K562 (cell line): ENCODE data around the gene CSTA. TPM values are rescaled to one million over a fixed set of nuclear protein-coding genes. Genes with fewer than 3 reads are reported as not detected.

Experiments used
- CBFA2T3 ChIP-seq: fragments of 450-650 bp; IDR thresholded peaks from 2 replicates; pipeline ENCODE4 v1.6.1; 2017
- CBFB ChIP-seq: sonication (generic); formaldehyde crosslinking; IDR thresholded peaks from 2 replicates; pipeline ENCODE4 v1.4.0; 2020; ENCODE audit warnings: mild to moderate bottlenecking, missing genetic modification reagents
- CCNT2 ChIP-seq: IDR thresholded peaks from 2 replicates; pipeline ENCODE4 v1.6.1; 2011; ENCODE audit warnings: borderline replicate concordance, low read depth, mild to moderate bottlenecking, moderate library complexity, mixed read lengths, low read length; ENCODE audit not compliant: insufficient read length; ENCODE audit errors: extremely low read depth
- KLF13 ChIP-seq: fragments of 450-650 bp; IDR thresholded peaks from 2 replicates; pipeline ENCODE4 v1.6.1; 2016; ENCODE audit warnings: missing genetic modification characterization, low read depth, mild to moderate bottlenecking, missing compliant biosample characterization, moderate library complexity, borderline replicate concordance
- POLR2G ChIP-seq: fragments of 200-400 bp; formaldehyde crosslinking; IDR thresholded peaks from 2 replicates; pipeline ENCODE4 v1.6.1; 2017; ENCODE audit warnings: low read depth, mild to moderate bottlenecking, antibody characterized with exemption, low read length, moderate library complexity
- SMAD1 ChIP-seq: fragments of 150-350 bp; IDR thresholded peaks from 2 replicates; pipeline ENCODE4 v1.6.1; 2014; ENCODE audit warnings: low read length, low read depth; ENCODE audit not compliant: partially characterized antibody
- TCF3 ChIP-seq: sonication (generic); formaldehyde crosslinking; IDR thresholded peaks from 2 replicates; pipeline ENCODE4 v1.4.0; 2020; ENCODE audit warnings: mild to moderate bottlenecking, missing genetic modification reagents
- TOE1 ChIP-seq, 2 experiments: fragments of 450-650 bp in 1 of 2; sonication (generic) in 1 of 2; formaldehyde crosslinking in 1 of 2; IDR thresholded peaks; 2 replicates each; pipeline versions ENCODE4 v1.7.1 to v1.8.0; 2016 to 2022; ENCODE audit warnings: borderline replicate concordance in 2 of 2, mild to moderate bottlenecking in 2 of 2, antibody characterized with exemption in 1 of 2, inconsistent platforms in 1 of 2, low read depth in 1 of 2, missing genetic modification reagents in 1 of 2, moderate library complexity in 1 of 2
- XRCC5 ChIP-seq: fragments of 200-400 bp; formaldehyde crosslinking; IDR thresholded peaks from 2 replicates; pipeline ENCODE4 v1.6.1; 2017; ENCODE audit warnings: low read depth, mild to moderate bottlenecking, low read length
- polyA plus RNA-seq, 8 experiments: library from polyadenylated mRNA; depleted of rRNA in 4 of 8; stranded (reverse) in 5 of 8; unstranded in 3 of 8; fragments of >200 nt; fragmentation: Nextera tagmentation in 2 of 8; fragmentation: Illumina TruSeq in 1 of 8; extraction: Ambion mirVana in 2 of 8; extraction: Trizol in 1 of 8; gene quantifications; 2 replicates each; pipeline versions ENCODE4 v1.2.1 to v1.2.3, GENCODE V29; 2011 to 2014; ENCODE audit warnings: inconsistent platforms in 1 of 8, missing spikeins in 1 of 8
- total RNA-seq, 7 experiments: library from RNA; depleted of rRNA in 6 of 7; stranded (reverse); fragments of >200 nt in 6 of 7; fragmentation: Illumina TruSeq in 2 of 7; extraction: Trizol in 2 of 7; gene quantifications; 2 replicates each; pipeline versions ENCODE4 v1.2.1 to v1.2.3, GENCODE V29; 2011 to 2021; ENCODE audit warnings: low replicate concordance in 1 of 7
- TF ChIP-seq, protein P1 (sequence below): fragments of 450-650 bp; IDR thresholded peaks from 2 replicates; pipeline ENCODE4 v1.6.1; 2014; ENCODE audit warnings: low read depth, mild to moderate bottlenecking, moderate library complexity, borderline replicate concordance
- TF ChIP-seq, protein P2 (sequence below): sonication (generic); formaldehyde crosslinking; IDR thresholded peaks from 2 replicates; pipeline ENCODE4 v1.4.0; 2020; ENCODE audit warnings: mild to moderate bottlenecking, missing genetic modification reagents
- TF ChIP-seq, protein P3 (sequence below): fragments of 200-800 bp; sonication (Bioruptor generic); IDR thresholded peaks from 2 replicates; pipeline ENCODE4 v1.6.1; 2017; ENCODE audit warnings: missing genetic modification characterization, missing compliant biosample characterization
- TF ChIP-seq, protein P4 (sequence below), 2 experiments: fragments of 450-650 bp in 1 of 2; IDR thresholded peaks; 2 replicates each; pipeline ENCODE4 v1.6.1; 2011 to 2017; ENCODE audit warnings: low read depth in 2 of 2, antibody characterized with exemption in 1 of 2, borderline replicate concordance in 1 of 2, low read length in 1 of 2, mild to moderate bottlenecking in 1 of 2, mixed read lengths in 1 of 2; ENCODE audit not compliant: control insufficient read depth in 1 of 2

The CSTA gene
- total and polyA plus RNA-seq, 9 of the 15 experiments (the other 6 are each of a cell fraction or from before 2014, with no cell fraction given): 0.11 to 3.1 (median 1.1) TPM

DNA sequence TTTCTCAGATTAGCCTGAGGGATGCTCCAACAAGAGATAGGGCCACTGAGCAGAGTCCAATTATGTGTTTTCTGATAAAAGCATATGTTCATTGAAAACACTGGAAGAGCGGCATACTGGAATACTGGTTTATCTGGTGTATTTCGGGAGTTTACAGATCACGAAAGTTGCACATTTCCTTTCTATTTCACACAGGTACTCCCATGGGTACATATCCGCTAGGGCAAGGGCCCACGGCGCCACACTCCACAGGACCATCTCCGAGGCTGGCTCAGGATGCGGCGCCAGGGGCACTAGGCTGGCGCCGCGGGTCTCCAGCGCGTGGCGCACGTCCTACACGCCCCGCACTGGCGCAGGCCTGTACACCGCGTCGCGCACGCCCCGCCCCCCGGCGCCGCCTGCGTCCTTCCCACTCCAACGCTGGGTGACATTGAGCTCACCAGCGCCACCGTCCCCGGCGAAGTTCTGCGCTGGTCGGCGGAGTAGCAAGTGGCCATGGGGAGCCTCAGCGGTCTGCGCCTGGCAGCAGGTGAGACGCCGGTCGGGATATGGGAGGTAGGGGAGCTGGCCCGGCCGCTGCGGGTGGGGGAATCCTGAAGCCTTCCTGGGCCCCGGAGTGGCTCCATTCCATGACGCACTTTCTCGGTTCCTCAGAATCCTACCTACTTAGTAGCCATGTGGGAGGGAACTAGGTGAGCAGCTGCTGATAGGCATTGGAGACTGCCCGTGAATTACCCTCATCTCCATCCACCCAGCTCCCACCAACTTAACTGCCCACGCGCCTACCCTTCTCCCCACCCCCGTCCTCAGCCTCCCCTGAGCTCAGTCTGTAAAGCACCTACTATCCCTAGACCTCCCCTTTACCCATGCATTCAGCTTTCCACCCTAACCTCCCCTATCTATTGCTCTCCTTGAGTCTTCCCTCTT, 59.0 kb downstream of the CSTA start, which contains the start of gene FAM162A (continued):
- TF ChIP-seq KLF13: peak; percentile 32; the same call in 1 of the 2 replicates
- TF ChIP-seq CBFB (CRISPR knock-in tag): no peak
- TF ChIP-seq TCF3 (CRISPR knock-in tag): no peak
- TF ChIP-seq TOE1 (IDR thresholded peaks at IDR 0.05; ENCODE audit: borderline replicate concordance): peak; percentile 45; the same call in 1 of the 2 replicates
- TF ChIP-seq TOE1 (CRISPR knock-in tag; IDR thresholded peaks at IDR 0.05; ENCODE audit: borderline replicate concordance, low read depth): 0 out of 2 replicates have a peak, but pooled peaks have one; percentile 21
- TF ChIP-seq POLR2G: peak; percentile 94
- TF ChIP-seq CCNT2: peak; percentile 87
- TF ChIP-seq XRCC5: no peak
- no peak for TF ChIP-seq SMAD1
- TF ChIP-seq, protein P1, sequence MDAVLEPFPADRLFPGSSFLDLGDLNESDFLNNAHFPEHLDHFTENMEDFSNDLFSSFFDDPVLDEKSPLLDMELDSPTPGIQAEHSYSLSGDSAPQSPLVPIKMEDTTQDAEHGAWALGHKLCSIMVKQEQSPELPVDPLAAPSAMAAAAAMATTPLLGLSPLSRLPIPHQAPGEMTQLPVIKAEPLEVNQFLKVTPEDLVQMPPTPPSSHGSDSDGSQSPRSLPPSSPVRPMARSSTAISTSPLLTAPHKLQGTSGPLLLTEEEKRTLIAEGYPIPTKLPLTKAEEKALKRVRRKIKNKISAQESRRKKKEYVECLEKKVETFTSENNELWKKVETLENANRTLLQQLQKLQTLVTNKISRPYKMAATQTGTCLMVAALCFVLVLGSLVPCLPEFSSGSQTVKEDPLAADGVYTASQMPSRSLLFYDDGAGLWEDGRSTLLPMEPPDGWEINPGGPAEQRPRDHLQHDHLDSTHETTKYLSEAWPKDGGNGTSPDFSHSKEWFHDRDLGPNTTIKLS: peak; percentile 47; the same call in 1 of the 2 replicates
- TF ChIP-seq, protein P2, sequence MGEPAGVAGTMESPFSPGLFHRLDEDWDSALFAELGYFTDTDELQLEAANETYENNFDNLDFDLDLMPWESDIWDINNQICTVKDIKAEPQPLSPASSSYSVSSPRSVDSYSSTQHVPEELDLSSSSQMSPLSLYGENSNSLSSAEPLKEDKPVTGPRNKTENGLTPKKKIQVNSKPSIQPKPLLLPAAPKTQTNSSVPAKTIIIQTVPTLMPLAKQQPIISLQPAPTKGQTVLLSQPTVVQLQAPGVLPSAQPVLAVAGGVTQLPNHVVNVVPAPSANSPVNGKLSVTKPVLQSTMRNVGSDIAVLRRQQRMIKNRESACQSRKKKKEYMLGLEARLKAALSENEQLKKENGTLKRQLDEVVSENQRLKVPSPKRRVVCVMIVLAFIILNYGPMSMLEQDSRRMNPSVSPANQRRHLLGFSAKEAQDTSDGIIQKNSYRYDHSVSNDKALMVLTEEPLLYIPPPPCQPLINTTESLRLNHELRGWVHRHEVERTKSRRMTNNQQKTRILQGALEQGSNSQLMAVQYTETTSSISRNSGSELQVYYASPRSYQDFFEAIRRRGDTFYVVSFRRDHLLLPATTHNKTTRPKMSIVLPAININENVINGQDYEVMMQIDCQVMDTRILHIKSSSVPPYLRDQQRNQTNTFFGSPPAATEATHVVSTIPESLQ (CRISPR knock-in tag): no peak
- no peak for TF ChIP-seq CBFA2T3
- TF ChIP-seq, protein P3, sequence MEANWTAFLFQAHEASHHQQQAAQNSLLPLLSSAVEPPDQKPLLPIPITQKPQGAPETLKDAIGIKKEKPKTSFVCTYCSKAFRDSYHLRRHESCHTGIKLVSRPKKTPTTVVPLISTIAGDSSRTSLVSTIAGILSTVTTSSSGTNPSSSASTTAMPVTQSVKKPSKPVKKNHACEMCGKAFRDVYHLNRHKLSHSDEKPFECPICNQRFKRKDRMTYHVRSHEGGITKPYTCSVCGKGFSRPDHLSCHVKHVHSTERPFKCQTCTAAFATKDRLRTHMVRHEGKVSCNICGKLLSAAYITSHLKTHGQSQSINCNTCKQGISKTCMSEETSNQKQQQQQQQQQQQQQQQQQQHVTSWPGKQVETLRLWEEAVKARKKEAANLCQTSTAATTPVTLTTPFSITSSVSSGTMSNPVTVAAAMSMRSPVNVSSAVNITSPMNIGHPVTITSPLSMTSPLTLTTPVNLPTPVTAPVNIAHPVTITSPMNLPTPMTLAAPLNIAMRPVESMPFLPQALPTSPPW: peak; percentile 40; the same call in 1 of the 2 replicates
- TF ChIP-seq, protein P4, sequence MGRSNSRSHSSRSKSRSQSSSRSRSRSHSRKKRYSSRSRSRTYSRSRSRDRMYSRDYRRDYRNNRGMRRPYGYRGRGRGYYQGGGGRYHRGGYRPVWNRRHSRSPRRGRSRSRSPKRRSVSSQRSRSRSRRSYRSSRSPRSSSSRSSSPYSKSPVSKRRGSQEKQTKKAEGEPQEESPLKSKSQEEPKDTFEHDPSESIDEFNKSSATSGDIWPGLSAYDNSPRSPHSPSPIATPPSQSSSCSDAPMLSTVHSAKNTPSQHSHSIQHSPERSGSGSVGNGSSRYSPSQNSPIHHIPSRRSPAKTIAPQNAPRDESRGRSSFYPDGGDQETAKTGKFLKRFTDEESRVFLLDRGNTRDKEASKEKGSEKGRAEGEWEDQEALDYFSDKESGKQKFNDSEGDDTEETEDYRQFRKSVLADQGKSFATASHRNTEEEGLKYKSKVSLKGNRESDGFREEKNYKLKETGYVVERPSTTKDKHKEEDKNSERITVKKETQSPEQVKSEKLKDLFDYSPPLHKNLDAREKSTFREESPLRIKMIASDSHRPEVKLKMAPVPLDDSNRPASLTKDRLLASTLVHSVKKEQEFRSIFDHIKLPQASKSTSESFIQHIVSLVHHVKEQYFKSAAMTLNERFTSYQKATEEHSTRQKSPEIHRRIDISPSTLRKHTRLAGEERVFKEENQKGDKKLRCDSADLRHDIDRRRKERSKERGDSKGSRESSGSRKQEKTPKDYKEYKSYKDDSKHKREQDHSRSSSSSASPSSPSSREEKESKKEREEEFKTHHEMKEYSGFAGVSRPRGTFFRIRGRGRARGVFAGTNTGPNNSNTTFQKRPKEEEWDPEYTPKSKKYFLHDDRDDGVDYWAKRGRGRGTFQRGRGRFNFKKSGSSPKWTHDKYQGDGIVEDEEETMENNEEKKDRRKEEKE (IDR thresholded peaks at IDR 0.05; ENCODE audit: borderline replicate concordance in 1 of 2, control insufficient read depth in 1 of 2, low read depth in 2 of 2, low read length in 1 of 2): no peak
